Testis (tissue), 3 donors: ENCODE results near the gene CFAP221. TPM values are rescaled to one million over a fixed set of nuclear protein-coding genes. Genes with fewer than 3 reads are reported as not detected.

Experiments
- DNase-seq: peaks from one replicate; pipeline ENCODE4 v3.0.0-alpha.2; 2019
- H3K27ac ChIP-seq, 2 donors: fragments of 200-600 bp; sonication (generic); one replicate each; pipeline ENCODE4 v1.5.1; 2019
- H3K27me3 ChIP-seq: fragments of 200-600 bp; sonication (generic); one replicate; pipeline ENCODE4 v1.5.1; 2019
- H3K36me3 ChIP-seq: fragments of 200-600 bp; sonication (generic); one replicate; pipeline ENCODE4 v1.5.1; 2017; ENCODE audit warnings: low read depth; ENCODE audit errors: missing control alignments
- H3K4me1 ChIP-seq: fragments of 200-600 bp; sonication (generic); one replicate; pipeline ENCODE4 v1.5.1; 2019
- H3K4me3 ChIP-seq, 2 donors: fragments of 200-600 bp; sonication (generic); one replicate each; pipeline ENCODE4 v1.5.1; 2017 to 2019
- H3K9me3 ChIP-seq: fragments of 200-600 bp; sonication (generic); one replicate; pipeline ENCODE4 v1.5.1; 2017
- POLR2A ChIP-seq: fragments of 450-650 bp; IDR thresholded peaks from one replicate; pipeline ENCODE4 v1.6.1; 2017; ENCODE audit warnings: antibody characterized with exemption, mild to moderate bottlenecking, moderate library complexity
- WGBS, 2 donors: methylation state at CpG; one replicate each; pipeline ENCODE4 v1.1.5; 2018; 5-methylcytosine and 5-hydroxymethylcytosine counted together
- intact Hi-C: fragments of 100-400 bp; cut with DNase I; formaldehyde crosslinking; loops from one replicate; pipeline ENCODE4 v1.15.1; 2023; ENCODE audit warnings: low total_unique reads
- polyA plus RNA-seq: library from polyadenylated mRNA; stranded (reverse); fragments of 350-450 nt; fragmentation: Illumina TruSeq; extraction: RNeasy Lipid Tissue Mini Kit (QIAGEN cat#74804); gene quantifications from one replicate; pipeline ENCODE4 v1.2.3, GENCODE V29; 2014; ENCODE audit warnings: low read depth, low replicate concordance; ENCODE audit not compliant: insufficient read depth
- total RNA-seq, 2 donors: library from RNA; depleted of rRNA; stranded (reverse); fragments of >200 nt; gene quantifications; one replicate each; pipeline ENCODE4 v1.2.3, GENCODE V29; 2016
- TF ChIP-seq, protein P1 (sequence below), 3 experiments: fragments of 450-650 bp in 2 of 3; fragments of 200-600 bp in 1 of 3; sonication (generic) in 1 of 3; IDR thresholded peaks; one replicate each; pipeline ENCODE4 v1.5.1; 2016 to 2019; ENCODE audit warnings: antibody characterized with exemption in 3 of 3, mild to moderate bottlenecking in 2 of 3, moderate library complexity in 1 of 3

CFAP221 gene
- total and polyA plus RNA-seq, 3 donors from 2014 or later, result 28.2 to 91.2 (median 62.4) TPM

DNA sequence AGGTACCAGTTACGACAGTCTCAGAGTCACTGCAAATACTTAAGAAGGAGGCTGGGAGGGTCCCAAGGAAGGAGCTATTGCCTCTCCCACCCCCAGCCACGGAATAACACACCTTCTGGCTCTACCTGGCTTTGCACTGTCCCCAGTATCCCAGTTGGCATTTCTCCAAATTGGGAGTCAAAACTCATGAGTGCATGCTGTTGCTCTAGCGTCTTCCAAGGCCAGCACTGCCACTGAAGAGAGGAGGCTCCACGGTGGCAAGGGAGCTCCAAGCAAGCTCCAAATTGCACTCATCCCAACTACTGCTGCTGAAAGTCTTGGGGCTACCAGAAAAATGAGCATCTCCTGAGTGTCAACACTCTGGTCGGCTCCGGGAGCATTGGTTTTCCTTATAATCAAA lies 21.6 kb upstream of the CFAP221 start:
- Histone ChIP-seq H3K36me3 (no peaks in the 10 kb centered on the region), H3K27me3 (no peaks in the 10 kb centered on the region), H3K27ac (no peak overlapping the region), H3K9me3 (no peaks in the 10 kb centered on the region), H3K4me3 (no peak overlapping the region), H3K4me1 (peaks cover 4% of the 10 kb centered on the region)
- 37 to 40% methylated on average over 6 of the region's 6 CpGs for WGBS, 2 donors
- intact Hi-C loops, result no loop called here
- TF ChIP-seq, protein P1, sequence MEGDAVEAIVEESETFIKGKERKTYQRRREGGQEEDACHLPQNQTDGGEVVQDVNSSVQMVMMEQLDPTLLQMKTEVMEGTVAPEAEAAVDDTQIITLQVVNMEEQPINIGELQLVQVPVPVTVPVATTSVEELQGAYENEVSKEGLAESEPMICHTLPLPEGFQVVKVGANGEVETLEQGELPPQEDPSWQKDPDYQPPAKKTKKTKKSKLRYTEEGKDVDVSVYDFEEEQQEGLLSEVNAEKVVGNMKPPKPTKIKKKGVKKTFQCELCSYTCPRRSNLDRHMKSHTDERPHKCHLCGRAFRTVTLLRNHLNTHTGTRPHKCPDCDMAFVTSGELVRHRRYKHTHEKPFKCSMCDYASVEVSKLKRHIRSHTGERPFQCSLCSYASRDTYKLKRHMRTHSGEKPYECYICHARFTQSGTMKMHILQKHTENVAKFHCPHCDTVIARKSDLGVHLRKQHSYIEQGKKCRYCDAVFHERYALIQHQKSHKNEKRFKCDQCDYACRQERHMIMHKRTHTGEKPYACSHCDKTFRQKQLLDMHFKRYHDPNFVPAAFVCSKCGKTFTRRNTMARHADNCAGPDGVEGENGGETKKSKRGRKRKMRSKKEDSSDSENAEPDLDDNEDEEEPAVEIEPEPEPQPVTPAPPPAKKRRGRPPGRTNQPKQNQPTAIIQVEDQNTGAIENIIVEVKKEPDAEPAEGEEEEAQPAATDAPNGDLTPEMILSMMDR (IDR thresholded peaks at IDR 0.05), result no peak
- no peak for TF ChIP-seq POLR2A
- no peak for DNase-seq

DNA sequence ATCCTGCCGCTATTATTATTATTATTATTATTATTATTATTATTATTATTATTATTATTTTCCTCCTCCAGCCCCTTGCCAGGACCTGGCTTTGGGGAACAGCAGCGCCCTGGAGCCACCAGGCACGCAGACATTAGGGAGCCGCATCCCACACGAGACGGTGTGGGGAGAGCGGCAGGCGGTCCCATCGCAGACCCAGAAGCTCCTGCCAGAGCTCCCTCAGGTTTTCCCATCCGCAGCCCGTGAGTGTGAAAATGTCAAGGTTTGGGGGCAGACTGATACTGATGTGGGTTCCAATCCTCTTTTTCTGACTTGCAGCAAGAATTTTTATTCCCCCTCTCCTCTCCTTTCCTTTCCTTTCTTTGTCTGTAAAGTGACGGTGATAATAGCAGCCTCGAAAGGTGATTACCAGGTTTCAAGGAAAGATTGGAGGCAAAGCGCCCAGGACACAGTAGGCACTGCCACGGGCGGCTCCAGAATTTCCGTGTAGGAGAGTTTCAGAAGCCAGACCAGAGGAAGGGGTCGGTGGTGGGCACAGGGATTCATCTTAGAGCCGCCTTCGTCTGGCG lies 20.8 kb upstream of the CFAP221 start:
- Histone ChIP-seq H3K9me3 (no peaks in the 10 kb centered on the region), H3K27ac (no peak overlapping the region), H3K4me3 (peak overlapping the region in 1 of 2 donors; percentile 34), H3K27me3 (no peaks in the 10 kb centered on the region), H3K4me1 (peaks cover 4% of the 10 kb centered on the region), H3K36me3 (no peaks in the 10 kb centered on the region)
- WGBS, 2 donors, result 3% methylated on average over 20 to 21 of the region's 21 CpGs
- TF ChIP-seq, protein P1 (IDR thresholded peaks at IDR 0.05), result no peak
- no peak for TF ChIP-seq POLR2A
- DNase-seq, result no peak
- intact Hi-C loops, result no loop called here

DNA sequence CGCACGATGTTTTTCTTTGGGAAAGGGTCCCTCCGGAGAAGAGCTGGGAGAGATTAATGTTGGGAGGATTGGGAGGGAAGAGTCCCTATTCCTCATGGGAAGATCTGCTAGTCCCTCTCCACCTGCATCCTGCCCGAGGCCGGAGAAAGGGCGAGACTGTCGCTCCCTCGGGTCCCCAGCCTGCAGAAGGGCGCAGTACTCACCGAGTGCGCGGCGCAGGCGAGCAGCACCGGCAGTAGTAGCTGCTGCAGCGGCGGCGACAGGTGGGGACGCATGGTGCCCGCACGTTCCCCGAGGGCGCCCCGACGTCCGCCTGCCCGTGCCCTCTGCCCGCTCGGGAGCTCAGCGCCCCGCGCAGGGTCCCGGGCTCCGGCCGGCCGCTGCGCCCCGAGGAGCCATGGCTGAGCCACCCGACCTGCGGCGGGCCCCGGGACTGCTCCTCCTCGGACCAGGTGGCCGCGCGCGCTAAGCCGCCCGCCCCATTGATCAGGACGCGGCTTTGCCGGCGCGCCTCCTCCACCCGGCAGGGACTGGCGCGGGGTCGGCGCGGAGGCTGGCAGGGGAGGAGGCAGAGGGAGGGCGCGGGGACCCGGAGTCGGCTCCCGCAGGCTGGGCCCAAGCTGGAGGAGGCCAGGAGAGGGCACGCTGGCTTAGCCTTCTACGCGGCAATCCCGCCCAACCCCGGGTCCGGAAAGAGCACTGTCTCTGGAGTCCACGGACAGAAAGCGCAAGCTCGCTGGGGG lies 20.1 kb upstream of the CFAP221 start, which contains the start of gene SCTR:
Gene SCTR (minus strand): TSS at position 532 of the 743 bp plus-strand sequence. CDS start 257 bp downstream, at position 275.
- H3K4me1 ChIP-seq, result peaks cover 4% of the 10 kb centered on the region
- no peaks in the 10 kb centered on the region for H3K36me3 ChIP-seq
- intact Hi-C loops, result no loop called here
- TF ChIP-seq POLR2A, result no peak
- TF ChIP-seq, protein P1 (IDR thresholded peaks at IDR 0.05), result no peak
- H3K4me3 ChIP-seq, result peak within 1 kb of the TSS; percentile 12 to 34
- DNase-seq, result no peak
- WGBS, 2 donors, result 9 to 10% methylated on average over 12 to 56 of the region's 74 CpGs
- no peak within 1 kb of the TSS for H3K27ac ChIP-seq
- no peaks in the 10 kb centered on the region for H3K27me3 ChIP-seq
- no peaks in the 10 kb centered on the region for H3K9me3 ChIP-seq

DNA sequence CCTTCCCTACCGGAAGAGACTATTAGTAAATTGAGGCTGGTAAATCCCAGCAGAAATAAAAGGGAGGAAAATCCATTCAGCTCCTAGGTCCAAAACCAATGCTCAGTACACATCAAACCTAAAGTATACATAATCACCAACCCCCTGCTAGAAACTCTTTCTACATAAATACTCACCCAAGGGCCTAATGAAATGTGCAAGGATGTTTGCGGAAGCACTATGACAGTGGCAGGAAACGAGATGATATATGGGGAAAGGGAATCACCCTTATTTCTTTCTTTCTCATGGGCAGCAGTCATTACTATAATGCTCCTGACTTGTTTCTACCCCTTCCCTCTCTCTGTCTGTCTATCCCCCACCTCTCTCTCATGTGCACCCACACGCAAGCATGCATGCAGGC lies 18.6 kb upstream of the CFAP221 start:
- TF ChIP-seq, protein P1 (IDR thresholded peaks at IDR 0.05), result no peak
- no peak for TF ChIP-seq POLR2A
- Histone ChIP-seq H3K4me3 (no peak overlapping the region), H3K27me3 (no peaks in the 10 kb centered on the region), H3K36me3 (no peaks in the 10 kb centered on the region), H3K4me1 (peaks cover 4% of the 10 kb centered on the region), H3K27ac (no peak overlapping the region), H3K9me3 (no peaks in the 10 kb centered on the region)
- WGBS, 2 donors, result 79 to 81% methylated on average over 4 of the region's 4 CpGs
- DNase-seq, result no peak
- intact Hi-C loops, result no loop called here
